ENCODE measurements around the gene NUP188.
A peak's percentile ranks its signal among the peaks of the same experiment; 100 is the strongest.

DNA sequence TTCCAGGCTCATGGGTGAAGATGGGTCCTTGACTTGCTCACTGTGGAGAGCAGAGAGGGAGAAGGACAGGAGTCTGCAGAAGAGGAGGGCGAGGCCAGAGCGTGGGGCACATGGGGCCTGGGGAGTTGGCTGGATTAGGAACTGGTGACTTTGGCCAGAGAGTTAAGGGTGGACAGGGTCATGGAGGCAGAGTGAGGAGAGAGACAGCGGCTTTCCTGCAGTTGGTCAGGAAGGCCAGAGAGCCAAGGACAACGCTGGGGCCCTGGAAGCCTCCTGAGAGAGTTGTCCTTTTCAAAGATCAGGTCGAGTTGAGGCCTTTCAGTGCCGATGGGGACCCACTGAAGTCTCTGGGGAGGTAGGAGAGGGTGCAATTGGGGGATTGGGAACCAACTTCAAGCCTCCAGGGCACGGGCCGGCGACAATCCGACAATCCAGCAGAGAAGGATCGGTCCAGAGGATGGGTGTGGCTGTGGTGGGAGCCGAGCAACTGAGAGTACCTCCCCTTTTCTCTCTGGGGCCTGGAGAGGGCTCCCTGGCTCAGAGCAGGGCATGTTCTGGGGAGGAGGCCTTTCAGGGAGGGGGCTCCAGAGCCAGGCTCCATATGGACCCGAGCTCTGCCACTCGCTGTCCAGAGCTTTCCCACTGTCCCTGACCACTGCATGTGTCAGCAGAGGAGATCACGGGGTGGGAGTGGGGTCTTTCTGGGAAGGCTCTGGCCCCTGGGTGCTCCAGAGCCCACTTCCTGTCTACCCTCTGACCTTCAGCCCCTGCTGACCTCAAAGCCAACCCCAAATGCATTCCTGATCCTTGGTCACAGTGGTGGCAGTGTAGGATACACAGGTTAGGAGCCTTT, 34.2 kb upstream of the NUP188 start:
- TF ChIP-seq, protein P1, sequence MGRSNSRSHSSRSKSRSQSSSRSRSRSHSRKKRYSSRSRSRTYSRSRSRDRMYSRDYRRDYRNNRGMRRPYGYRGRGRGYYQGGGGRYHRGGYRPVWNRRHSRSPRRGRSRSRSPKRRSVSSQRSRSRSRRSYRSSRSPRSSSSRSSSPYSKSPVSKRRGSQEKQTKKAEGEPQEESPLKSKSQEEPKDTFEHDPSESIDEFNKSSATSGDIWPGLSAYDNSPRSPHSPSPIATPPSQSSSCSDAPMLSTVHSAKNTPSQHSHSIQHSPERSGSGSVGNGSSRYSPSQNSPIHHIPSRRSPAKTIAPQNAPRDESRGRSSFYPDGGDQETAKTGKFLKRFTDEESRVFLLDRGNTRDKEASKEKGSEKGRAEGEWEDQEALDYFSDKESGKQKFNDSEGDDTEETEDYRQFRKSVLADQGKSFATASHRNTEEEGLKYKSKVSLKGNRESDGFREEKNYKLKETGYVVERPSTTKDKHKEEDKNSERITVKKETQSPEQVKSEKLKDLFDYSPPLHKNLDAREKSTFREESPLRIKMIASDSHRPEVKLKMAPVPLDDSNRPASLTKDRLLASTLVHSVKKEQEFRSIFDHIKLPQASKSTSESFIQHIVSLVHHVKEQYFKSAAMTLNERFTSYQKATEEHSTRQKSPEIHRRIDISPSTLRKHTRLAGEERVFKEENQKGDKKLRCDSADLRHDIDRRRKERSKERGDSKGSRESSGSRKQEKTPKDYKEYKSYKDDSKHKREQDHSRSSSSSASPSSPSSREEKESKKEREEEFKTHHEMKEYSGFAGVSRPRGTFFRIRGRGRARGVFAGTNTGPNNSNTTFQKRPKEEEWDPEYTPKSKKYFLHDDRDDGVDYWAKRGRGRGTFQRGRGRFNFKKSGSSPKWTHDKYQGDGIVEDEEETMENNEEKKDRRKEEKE (IDR thresholded peaks at IDR 0.05) = no peak
- no peak for TF ChIP-seq THAP11 (CRISPR knock-in tag; IDR thresholded peaks at IDR 0.05)
- TF ChIP-seq, protein P2, sequence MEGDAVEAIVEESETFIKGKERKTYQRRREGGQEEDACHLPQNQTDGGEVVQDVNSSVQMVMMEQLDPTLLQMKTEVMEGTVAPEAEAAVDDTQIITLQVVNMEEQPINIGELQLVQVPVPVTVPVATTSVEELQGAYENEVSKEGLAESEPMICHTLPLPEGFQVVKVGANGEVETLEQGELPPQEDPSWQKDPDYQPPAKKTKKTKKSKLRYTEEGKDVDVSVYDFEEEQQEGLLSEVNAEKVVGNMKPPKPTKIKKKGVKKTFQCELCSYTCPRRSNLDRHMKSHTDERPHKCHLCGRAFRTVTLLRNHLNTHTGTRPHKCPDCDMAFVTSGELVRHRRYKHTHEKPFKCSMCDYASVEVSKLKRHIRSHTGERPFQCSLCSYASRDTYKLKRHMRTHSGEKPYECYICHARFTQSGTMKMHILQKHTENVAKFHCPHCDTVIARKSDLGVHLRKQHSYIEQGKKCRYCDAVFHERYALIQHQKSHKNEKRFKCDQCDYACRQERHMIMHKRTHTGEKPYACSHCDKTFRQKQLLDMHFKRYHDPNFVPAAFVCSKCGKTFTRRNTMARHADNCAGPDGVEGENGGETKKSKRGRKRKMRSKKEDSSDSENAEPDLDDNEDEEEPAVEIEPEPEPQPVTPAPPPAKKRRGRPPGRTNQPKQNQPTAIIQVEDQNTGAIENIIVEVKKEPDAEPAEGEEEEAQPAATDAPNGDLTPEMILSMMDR (CRISPR knock-in tag; IDR thresholded peaks at IDR 0.05) = peak; percentile 27; the same call in 1 of the 2 replicates
- no peak for TF ChIP-seq ZNF569 (CRISPR knock-in tag; IDR thresholded peaks at IDR 0.05; ENCODE audit: borderline replicate concordance)
- TF ChIP-seq, protein P3, sequence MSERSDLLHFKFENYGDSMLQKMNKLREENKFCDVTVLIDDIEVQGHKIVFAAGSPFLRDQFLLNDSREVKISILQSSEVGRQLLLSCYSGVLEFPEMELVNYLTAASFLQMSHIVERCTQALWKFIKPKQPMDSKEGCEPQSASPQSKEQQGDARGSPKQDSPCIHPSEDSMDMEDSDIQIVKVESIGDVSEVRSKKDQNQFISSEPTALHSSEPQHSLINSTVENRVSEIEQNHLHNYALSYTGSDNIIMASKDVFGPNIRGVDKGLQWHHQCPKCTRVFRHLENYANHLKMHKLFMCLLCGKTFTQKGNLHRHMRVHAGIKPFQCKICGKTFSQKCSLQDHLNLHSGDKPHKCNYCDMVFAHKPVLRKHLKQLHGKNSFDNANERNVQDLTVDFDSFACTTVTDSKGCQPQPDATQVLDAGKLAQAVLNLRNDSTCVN (CRISPR knock-in tag; IDR thresholded peaks at IDR 0.05; ENCODE audit: borderline replicate concordance) = no peak
- TF ChIP-seq ZNF891 (CRISPR knock-in tag; IDR thresholded peaks at IDR 0.05) = no peak; the same call in 1 of the 2 replicates
- TF ChIP-seq KAT7 (CRISPR knock-in tag; IDR thresholded peaks at IDR 0.05; ENCODE audit: borderline replicate concordance) = no peak
- no peak for TF ChIP-seq ZNF660 (CRISPR knock-in tag; IDR thresholded peaks at IDR 0.05; ENCODE audit: borderline replicate concordance, low read depth)
- TF ChIP-seq, protein P4, sequence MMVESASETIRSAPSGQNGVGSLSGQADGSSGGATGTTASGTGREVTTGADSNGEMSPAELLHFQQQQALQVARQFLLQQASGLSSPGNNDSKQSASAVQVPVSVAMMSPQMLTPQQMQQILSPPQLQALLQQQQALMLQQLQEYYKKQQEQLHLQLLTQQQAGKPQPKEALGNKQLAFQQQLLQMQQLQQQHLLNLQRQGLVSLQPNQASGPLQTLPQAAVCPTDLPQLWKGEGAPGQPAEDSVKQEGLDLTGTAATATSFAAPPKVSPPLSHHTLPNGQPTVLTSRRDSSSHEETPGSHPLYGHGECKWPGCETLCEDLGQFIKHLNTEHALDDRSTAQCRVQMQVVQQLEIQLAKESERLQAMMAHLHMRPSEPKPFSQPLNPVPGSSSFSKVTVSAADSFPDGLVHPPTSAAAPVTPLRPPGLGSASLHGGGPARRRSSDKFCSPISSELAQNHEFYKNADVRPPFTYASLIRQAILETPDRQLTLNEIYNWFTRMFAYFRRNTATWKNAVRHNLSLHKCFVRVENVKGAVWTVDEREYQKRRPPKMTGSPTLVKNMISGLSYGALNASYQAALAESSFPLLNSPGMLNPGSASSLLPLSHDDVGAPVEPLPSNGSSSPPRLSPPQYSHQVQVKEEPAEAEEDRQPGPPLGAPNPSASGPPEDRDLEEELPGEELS (CRISPR knock-in tag; IDR thresholded peaks at IDR 0.05) = no peak
- TF ChIP-seq, protein P5, sequence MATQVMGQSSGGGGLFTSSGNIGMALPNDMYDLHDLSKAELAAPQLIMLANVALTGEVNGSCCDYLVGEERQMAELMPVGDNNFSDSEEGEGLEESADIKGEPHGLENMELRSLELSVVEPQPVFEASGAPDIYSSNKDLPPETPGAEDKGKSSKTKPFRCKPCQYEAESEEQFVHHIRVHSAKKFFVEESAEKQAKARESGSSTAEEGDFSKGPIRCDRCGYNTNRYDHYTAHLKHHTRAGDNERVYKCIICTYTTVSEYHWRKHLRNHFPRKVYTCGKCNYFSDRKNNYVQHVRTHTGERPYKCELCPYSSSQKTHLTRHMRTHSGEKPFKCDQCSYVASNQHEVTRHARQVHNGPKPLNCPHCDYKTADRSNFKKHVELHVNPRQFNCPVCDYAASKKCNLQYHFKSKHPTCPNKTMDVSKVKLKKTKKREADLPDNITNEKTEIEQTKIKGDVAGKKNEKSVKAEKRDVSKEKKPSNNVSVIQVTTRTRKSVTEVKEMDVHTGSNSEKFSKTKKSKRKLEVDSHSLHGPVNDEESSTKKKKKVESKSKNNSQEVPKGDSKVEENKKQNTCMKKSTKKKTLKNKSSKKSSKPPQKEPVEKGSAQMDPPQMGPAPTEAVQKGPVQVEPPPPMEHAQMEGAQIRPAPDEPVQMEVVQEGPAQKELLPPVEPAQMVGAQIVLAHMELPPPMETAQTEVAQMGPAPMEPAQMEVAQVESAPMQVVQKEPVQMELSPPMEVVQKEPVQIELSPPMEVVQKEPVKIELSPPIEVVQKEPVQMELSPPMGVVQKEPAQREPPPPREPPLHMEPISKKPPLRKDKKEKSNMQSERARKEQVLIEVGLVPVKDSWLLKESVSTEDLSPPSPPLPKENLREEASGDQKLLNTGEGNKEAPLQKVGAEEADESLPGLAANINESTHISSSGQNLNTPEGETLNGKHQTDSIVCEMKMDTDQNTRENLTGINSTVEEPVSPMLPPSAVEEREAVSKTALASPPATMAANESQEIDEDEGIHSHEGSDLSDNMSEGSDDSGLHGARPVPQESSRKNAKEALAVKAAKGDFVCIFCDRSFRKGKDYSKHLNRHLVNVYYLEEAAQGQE (IDR thresholded peaks at IDR 0.05; ENCODE audit: borderline replicate concordance in 1 of 2, low read depth in 1 of 2, low read length in 2 of 2) = no peak
- no peak for TF ChIP-seq KLF15 (CRISPR knock-in tag; IDR thresholded peaks at IDR 0.05; ENCODE audit: borderline replicate concordance)

All from HepG2 (cell line).